Endothelial cell of umbilical vein (primary cell): ENCODE data around the gene HIP1R. TPM values are rescaled to one million over a fixed set of nuclear protein-coding genes. Genes with fewer than 3 reads are reported as not detected.
A peak's percentile ranks its signal among the peaks of the same experiment; 100 is the strongest.

Experiments
- BruUV-seq: library from RNA; stranded (reverse); fragments of 400-500 nt; replicated peaks from 2 replicates; lab custom pipeline; 2021; lab: Mats Ljungman, UMichigan
- CTCF ChIA-PET: fragments of 300-600, 350-600 bp; sonication (Branson Sonifier 250); formaldehyde crosslinking; loops from one replicate; lab custom pipeline; 2021; ENCODE audit warnings: antibody characterized with exemption, inconsistent platforms; lab: Charles Lee
- POLR2A ChIA-PET: fragments of 300-600, 350-600 bp; sonication (Branson Sonifier 250); formaldehyde crosslinking; loops from one replicate; lab custom pipeline; 2021; ENCODE audit warnings: antibody characterized with exemption, inconsistent platforms; lab: Charles Lee
- DNase-seq: peaks from one replicate; pipeline ENCODE4 v3.0.0-alpha.2; 2011; ENCODE audit warnings: low read depth, low spot score
- FAIRE-seq: peaks from 2 replicates; lab custom pipeline; 2011; peaks lifted over from hg19 to GRCh38; lab: Jason Lieb, UNC
- H2AFZ ChIP-seq: 2 replicates; pipeline ENCODE4 v1.6.0; 2012; ENCODE audit warnings: low read depth, low read length, control low read depth, inconsistent platforms
- H3K27ac ChIP-seq: 2 replicates; pipeline ENCODE4 v1.5.1; 2011; ENCODE audit warnings: low read depth, mild to moderate bottlenecking, control low read depth, low read length, moderate library complexity; ENCODE audit not compliant: insufficient read depth
- H3K27me3 ChIP-seq, 2 experiments: 2 replicates each; pipeline versions ENCODE4 v1.6.0 to v1.6.1; 2011; ENCODE audit warnings: low read length in 2 of 2, mixed read lengths in 1 of 2; ENCODE audit not compliant: control insufficient read depth in 2 of 2, insufficient read depth in 2 of 2
- H3K36me3 ChIP-seq, 2 experiments: 2 replicates in 1 of 2; 3 replicates in 1 of 2; pipeline ENCODE4 v1.5.1; 2011; ENCODE audit warnings: low read length in 2 of 2, mild to moderate bottlenecking in 1 of 2, moderate library complexity in 1 of 2; ENCODE audit not compliant: control insufficient read depth in 2 of 2, insufficient read depth in 2 of 2; ENCODE audit errors: extremely low read depth in 1 of 2
- H3K4me1 ChIP-seq: 3 replicates; pipeline ENCODE4 v1.5.1; 2011; ENCODE audit warnings: mild to moderate bottlenecking, low read length; ENCODE audit not compliant: control insufficient read depth, insufficient read depth; ENCODE audit errors: extremely low read depth
- H3K4me2 ChIP-seq: 2 replicates; pipeline ENCODE4 v1.6.1; 2011; ENCODE audit warnings: low read length, control low read depth, mixed read lengths; ENCODE audit not compliant: insufficient read depth
- H3K4me3 ChIP-seq, 3 experiments: fragments of 200-600 bp in 1 of 3; sonication (generic), shearing (Covaris generic) in 1 of 3; replicated peaks in 1 of 3; 2 replicates each; pipeline ENCODE4 v1.5.1; 2011 to 2016; ENCODE audit warnings: control low read depth in 3 of 3, low read length in 3 of 3, mild to moderate bottlenecking in 2 of 3, inconsistent platforms in 1 of 3, low read depth in 1 of 3, moderate library complexity in 1 of 3; ENCODE audit not compliant: insufficient read depth in 1 of 3
- H3K79me2 ChIP-seq: 2 replicates; pipeline ENCODE4 v1.6.0; 2012; ENCODE audit warnings: low read length, inconsistent platforms; ENCODE audit not compliant: control insufficient read depth, insufficient read depth
- H3K9ac ChIP-seq: replicated peaks from 2 replicates; pipeline ENCODE3; 2011; ENCODE audit warnings: low read length, control low read depth; ENCODE audit not compliant: insufficient read depth; ENCODE audit errors: extremely low read depth
- H3K9me1 ChIP-seq: replicated peaks from 3 replicates; pipeline ENCODE4 v1.6.0; 2011; ENCODE audit warnings: mild to moderate bottlenecking, low read length; ENCODE audit not compliant: control insufficient read depth, insufficient read depth; ENCODE audit errors: extremely low read depth
- H3K9me3 ChIP-seq: replicated peaks from 2 replicates; pipeline ENCODE4 v1.5.1; 2012; ENCODE audit warnings: low read length, inconsistent platforms; ENCODE audit not compliant: control insufficient read depth, insufficient read depth
- H4K20me1 ChIP-seq: replicated peaks from 2 replicates; pipeline ENCODE3; 2011; ENCODE audit warnings: mild to moderate bottlenecking, low read length; ENCODE audit not compliant: control insufficient read depth, insufficient read depth; ENCODE audit errors: extremely low read depth
- CTCF ChIP-seq, 2 donors: IDR thresholded peaks; 1 replicate in 1 of 2; 2 replicates in 1 of 2; pipeline ENCODE4 v1.5.1; 2011; ENCODE audit warnings: low read length in 2 of 2, mild to moderate bottlenecking in 2 of 2, moderate library complexity in 2 of 2, control low read depth in 1 of 2, inconsistent platforms in 1 of 2, low read depth in 1 of 2; ENCODE audit not compliant: insufficient read depth in 1 of 2; ENCODE audit errors: extremely low read depth in 1 of 2
- EZH2 ChIP-seq: IDR thresholded peaks from 2 replicates; pipeline ENCODE4 v1.6.1; 2012; ENCODE audit warnings: borderline replicate concordance, low read depth, mild to moderate bottlenecking, moderate library complexity, low read length, inconsistent platforms; ENCODE audit not compliant: severe bottlenecking
- FOS ChIP-seq: IDR thresholded peaks from 2 replicates; pipeline ENCODE4 v1.6.1; 2011; ENCODE audit warnings: mild to moderate bottlenecking, low read length, moderate library complexity, borderline replicate concordance; ENCODE audit not compliant: insufficient read depth
- JUN ChIP-seq: IDR thresholded peaks from 2 replicates; pipeline ENCODE4 v1.6.1; 2011; ENCODE audit warnings: borderline replicate concordance, low read depth; ENCODE audit not compliant: insufficient read length, insufficient read depth
- MAX ChIP-seq: IDR thresholded peaks from 2 replicates; pipeline ENCODE4 v1.6.1; 2011; ENCODE audit not compliant: insufficient read depth, insufficient read length
- MYC ChIP-seq: IDR thresholded peaks from one replicate; pipeline ENCODE4 v1.6.1; 2011; ENCODE audit warnings: mild to moderate bottlenecking, low read depth, low read length
- POLR2A ChIP-seq: IDR thresholded peaks from 2 replicates; pipeline ENCODE4 v1.6.1; 2012; ENCODE audit warnings: low read depth, mild to moderate bottlenecking, control low read depth, low read length
- POLR2AphosphoS5 ChIP-seq: IDR thresholded peaks from 2 replicates; pipeline ENCODE4 v1.6.1; 2012; ENCODE audit warnings: low read depth, mild to moderate bottlenecking, control low read depth, low read length, moderate library complexity; ENCODE audit not compliant: insufficient read depth
- dilution Hi-C: fragments of 300-500 bp; cut with MboI; formaldehyde crosslinking; loops from one replicate; pipeline ENCODE4 v1.15.0; 2019; ENCODE audit warnings: low sequenced_read_pairs; ENCODE audit not compliant: extremely low pct_ligation_motif_present
- intact Hi-C: fragments of 100-400 bp; cut with micrococcal nuclease; formaldehyde crosslinking; loops from one replicate; pipeline ENCODE4 v1.10.0; 2022
- polyA plus RNA-seq, 4 experiments: library from polyadenylated mRNA; depleted of rRNA in 3 of 4; stranded (reverse) in 3 of 4; unstranded in 1 of 4; fragments of >200 nt; gene quantifications; 2 replicates each; pipeline versions ENCODE4 v1.2.1 to v1.2.3, GENCODE V29; 2011 to 2012; ENCODE audit warnings: missing spikeins in 1 of 4
- total RNA-seq: library from RNA; stranded (reverse); gene quantifications from 2 replicates; pipeline ENCODE4 v1.2.3, GENCODE V29; 2021

Gene HIP1R
- total and polyA plus RNA-seq, 2 donors (not counting 3 experiments of a cell fraction or from before 2014, with no cell fraction given): 111 to 122 TPM

GRCh38 chr12:122837306-122838265 is 2.3 kb downstream of the HIP1R start:
- H3K79me2 ChIP-seq: peaks cover 66% of the 10 kb centered on the region
- H3K4me3 ChIP-seq: peak overlapping the region in 1 of 3 experiments; percentile 72
- no peak overlapping the region for H3K27ac ChIP-seq
- DNase-seq: no peak
- H2AFZ ChIP-seq: no peak overlapping the region
- no peaks in the 10 kb centered on the region for H3K9me1 ChIP-seq
- no TSS peak for BruUV-seq
- peaks cover 45% of the 10 kb centered on the region for H3K4me1 ChIP-seq
- H3K4me2 ChIP-seq: peak overlapping the region; percentile 87
- H3K36me3 ChIP-seq: peaks cover 2 to 10% of the 10 kb centered on the region in 2 experiments
- FAIRE-seq: peak; percentile 64
- H3K9me3 ChIP-seq: no peaks in the 10 kb centered on the region
- intact Hi-C loops: no loop called here
- H4K20me1 ChIP-seq: peaks cover 3% of the 10 kb centered on the region
- ChIA-PET POLR2A (no interaction called here), CTCF (interaction anchor here (2.5 kb wide), 1 partner anchor 44 kb away, joined by 14 read pairs; no protein-coding TSS in a partner anchor)
- no peaks in the 10 kb centered on the region for H3K27me3 ChIP-seq
- dilution Hi-C loops: no loop called here
- no peak overlapping the region for H3K9ac ChIP-seq
- TF ChIP-seq MAX: no peak
- no peak for TF ChIP-seq FOS
- TF ChIP-seq CTCF (IDR thresholded peaks at IDR 0.05; ENCODE audit: extremely low read depth in 1 of 2, insufficient read depth in 1 of 2, low read depth in 1 of 2, low read length in 2 of 2): no peak
- no peak for TF ChIP-seq JUN
- no peak for TF ChIP-seq EZH2
- no peak for TF ChIP-seq MYC
- TF ChIP-seq POLR2AphosphoS5: no peak
- no peak for TF ChIP-seq POLR2A
